ENCODE results near the gene IL1A.

The IL1A gene

GRCh38 chr2:112724591-112725525, 59.4 kb downstream of the IL1A start:
- DNase-seq = no peak

DNA sequence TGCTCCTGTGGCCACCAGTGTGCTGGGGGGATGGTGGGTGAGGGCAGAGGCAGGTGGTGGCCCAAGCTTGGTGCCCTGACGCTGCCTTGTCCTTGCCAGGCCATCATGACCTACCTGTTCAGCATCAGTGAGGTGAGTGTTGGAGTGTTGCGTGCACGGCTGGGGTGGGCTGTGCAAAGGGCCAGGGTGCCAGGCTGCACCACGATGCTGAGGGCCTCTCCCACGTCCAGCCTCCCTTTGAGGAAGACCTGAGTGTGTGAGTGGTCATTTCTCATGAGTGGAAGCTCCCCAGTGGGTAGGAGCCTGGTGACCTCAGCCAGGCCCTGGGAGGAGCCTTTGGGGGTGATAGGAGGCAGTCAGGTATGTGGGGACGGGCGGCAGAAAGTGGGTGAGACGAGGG, 60.3 kb downstream of the IL1A start:
- DNase-seq = no peak
